Hematopoietic multipotent progenitor cell treated with erythropoietin and hydrocortisone succinate and interleukin-3 and kit ligand, for 15 days (in vitro differentiated cells): ENCODE results near the gene TM9SF3.

Experiments
- DNase-seq: peaks from one replicate; pipeline ENCODE4 v3.0.0-alpha.2; 2015; ENCODE audit warnings: low spot score

The TM9SF3 gene

GRCh38 chr10:96509017-96509641 lies 77.7 kb downstream of the TM9SF3 start:
- DNase-seq, result no peak

DNA sequence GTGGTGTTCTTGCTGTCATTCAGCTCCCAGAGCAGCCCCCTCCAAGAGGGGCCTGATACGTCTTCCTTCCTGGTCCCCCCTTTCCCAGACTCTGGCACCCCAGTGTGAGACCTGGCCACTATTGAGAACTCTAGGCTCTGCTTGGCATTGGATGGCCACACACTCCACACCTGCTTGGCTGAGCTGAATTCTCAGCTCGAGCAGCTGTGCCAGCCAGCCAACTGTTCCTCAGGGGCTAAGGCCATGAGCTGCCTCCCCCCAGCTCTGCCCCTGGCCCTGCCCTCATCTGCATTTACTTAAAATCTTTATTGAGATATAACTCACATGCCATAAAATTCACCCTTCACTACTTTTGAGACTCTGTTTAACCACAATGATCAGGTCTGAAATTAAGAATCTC lies 79.8 kb downstream of the TM9SF3 start:
- no peak for DNase-seq

GRCh38 chr10:96505150-96506136 lies 81.4 kb downstream of the TM9SF3 start:
- no peak for DNase-seq

- DNase-seq, result no peak
These were observed 84.1 kb downstream of the TM9SF3 start for GRCh38 chr10:96502561-96503282.

- DNase-seq, result no peak
These were observed 84.8 kb downstream of the TM9SF3 start for GRCh38 chr10:96501985-96502384.

GRCh38 chr10:96500519-96500918 lies 86.3 kb downstream of the TM9SF3 start:
- no peak for DNase-seq

GRCh38 chr10:96500050-96500449 lies 86.8 kb downstream of the TM9SF3 start:
- no peak for DNase-seq

DNA sequence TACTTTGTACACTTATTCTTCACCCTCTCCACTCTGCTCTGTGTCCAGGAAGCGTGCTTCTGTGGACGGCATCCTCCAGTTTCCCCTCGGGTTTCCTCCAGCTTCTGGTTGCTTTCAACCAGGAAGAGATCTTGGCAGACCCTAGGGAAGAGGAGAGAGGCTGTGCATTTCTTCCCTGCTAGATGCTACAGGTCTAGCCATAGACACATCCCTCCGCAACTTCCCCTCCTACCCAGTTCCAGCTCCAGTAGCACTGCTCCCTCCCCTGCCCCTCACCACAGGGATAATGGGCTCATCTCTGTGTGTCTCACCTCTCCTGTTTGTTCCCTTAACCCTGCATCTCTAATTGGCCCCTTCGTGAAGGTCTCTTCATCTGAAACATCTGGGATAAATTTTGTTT lies 89.4 kb downstream of the TM9SF3 start:
- no peak for DNase-seq

DNA sequence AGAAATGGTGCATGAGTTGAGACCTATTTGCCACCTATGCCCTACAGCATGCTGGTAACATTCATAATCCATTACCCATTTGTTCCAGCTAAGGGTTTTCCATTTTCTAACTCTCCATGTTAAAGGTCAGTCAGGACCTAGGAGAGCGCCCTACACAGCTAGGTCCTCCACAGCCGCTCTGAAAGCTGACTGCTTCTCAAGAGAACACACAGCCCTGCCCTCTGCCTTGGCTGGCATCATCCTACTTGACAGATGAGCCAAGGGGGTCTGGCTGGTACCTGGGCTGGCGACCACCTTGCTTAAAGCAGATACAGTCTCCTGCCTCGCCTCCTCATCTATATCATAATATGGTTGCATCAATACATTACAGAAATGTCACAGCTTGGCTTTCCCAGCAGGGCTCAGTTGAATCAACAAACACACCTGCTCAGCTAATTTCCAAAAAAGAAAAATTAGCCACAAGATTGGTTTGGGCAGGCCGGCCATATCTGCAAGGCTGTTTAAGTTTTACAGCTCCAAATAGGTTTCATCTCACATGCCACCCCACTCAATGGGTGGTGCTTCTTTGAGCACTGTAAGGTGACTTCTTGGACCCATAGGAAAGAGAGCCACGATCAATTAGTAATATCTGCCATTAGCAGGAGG lies 90.4 kb downstream of the TM9SF3 start:
- no peak for DNase-seq

DNA sequence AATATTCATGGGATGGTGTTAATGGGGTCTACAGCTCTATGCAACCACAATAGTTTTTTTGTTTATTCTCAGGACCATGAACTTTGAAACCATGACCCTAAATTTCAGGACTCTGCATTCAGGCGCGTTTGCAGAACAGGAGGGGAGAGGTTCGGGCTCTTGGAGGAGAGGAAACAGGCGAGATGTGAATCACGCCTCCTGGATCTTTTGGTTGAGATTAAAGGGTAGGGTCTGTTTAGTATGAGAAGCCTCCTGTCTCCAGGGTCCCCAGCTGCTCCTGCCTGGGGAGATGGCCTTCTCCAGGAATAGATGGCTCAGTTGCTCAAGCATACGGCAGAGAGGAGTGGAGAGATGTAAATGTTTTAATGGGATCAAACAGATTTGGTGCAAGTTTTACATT lies 91.3 kb downstream of the TM9SF3 start:
- DNase-seq, result no peak

GRCh38 chr10:96494694-96495093 lies 92.1 kb downstream of the TM9SF3 start:
- DNase-seq, result no peak

- no peak for DNase-seq
These were observed 92.8 kb downstream of the TM9SF3 start for GRCh38 chr10:96493871-96494525.

GRCh38 chr10:96493254-96493653 lies 93.6 kb downstream of the TM9SF3 start:
- DNase-seq, result no peak

GRCh38 chr10:96491303-96491702 lies 95.5 kb downstream of the TM9SF3 start:
- peak; percentile 28 for DNase-seq

- no peak for DNase-seq
These were observed 98.5 kb downstream of the TM9SF3 start for GRCh38 chr10:96488161-96488935.

- DNase-seq, result peak; percentile 27
These were observed 103.8 kb downstream of the TM9SF3 start for GRCh38 chr10:96482815-96483588.

DNA sequence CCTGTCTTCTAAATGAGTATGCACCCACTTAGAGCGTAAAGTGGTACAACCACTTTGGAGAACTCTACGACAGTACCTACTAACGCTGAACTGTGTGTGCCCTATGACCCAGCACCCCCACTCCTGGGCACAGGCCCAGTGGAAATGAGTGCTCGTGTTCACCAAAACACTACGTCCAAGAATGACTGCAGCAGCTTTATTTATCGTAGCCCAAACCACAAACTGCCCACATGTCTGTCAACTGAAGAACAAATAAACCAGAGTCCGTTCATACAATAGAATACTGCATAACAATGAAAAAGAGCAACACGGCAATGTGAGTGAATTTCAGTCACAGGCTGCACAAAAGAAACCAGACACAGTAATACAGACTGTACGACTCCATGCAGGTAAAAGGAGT lies 108.5 kb downstream of the TM9SF3 start:
- DNase-seq, result no peak

DNA sequence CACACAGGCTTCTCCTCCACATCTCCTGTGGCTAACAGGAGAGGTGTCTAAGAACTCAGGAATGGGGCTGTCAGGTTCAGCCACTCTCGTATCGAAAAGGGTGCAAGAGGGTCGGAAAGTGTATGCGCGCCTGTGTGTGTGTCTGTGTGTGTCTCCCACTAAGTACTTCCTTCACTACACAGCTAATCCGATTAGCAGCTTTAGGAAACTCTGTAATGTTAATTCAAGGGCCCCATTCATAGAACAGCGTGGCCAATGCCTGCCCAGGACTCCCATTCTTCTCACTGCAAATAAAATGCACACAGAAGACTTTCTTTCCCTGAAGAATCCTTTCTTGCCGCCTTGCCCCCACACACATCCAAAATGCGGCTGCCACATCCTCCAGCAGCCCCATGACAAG lies 112.9 kb downstream of the TM9SF3 start:
- no peak for DNase-seq

DNA sequence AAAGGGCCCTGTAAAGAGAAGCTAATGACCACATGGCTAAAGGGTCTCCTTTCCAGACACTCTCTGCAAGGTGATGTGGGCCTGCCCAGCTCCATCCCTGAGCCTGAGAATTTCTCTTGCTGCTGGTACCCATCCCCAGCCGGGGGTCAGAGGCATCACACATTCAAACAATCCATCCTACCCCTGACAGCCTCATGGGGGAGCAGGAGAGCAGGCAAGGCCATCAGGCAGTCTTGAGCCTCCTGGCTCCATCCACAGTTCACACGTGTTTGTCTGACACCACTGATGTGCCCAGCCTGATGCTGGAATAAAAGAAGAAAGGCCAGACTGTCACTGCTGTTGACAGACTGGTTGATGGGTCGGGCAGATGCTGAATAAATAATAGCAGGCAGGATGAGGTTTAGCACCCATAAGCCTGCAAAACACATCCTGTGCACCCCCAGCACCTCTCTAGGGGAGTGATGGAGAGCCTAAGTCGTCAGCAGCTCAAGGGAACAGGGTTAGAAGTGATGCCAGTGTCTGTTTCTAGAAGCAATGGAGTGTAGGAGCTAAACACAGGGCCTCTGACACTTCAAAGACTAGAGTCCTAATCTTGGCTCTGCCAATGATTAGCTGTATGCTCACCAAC lies 116.6 kb downstream of the TM9SF3 start:
- DNase-seq, result no peak

- DNase-seq, result no peak
These were observed 118.0 kb downstream of the TM9SF3 start for GRCh38 chr10:96468845-96469244.
